H9 (cell line): ENCODE data around the gene UNC93A. TPM values are rescaled to one million over a fixed set of nuclear protein-coding genes. Genes with fewer than 3 reads are reported as not detected.

Experiments used
- DNase-seq: peaks from one replicate; pipeline ENCODE4 v3.0.0-alpha.2; 2017
- H2AFZ ChIP-seq: one replicate; pipeline ENCODE4 v1.6.1; 2013; ENCODE audit warnings: mild to moderate bottlenecking, low read length, control low read depth, moderate library complexity
- H2AK5ac ChIP-seq: 2 replicates; pipeline ENCODE4 v1.6.1; 2013; ENCODE audit warnings: low read length, control low read depth, mixed read lengths; ENCODE audit not compliant: insufficient read length
- H2BK120ac ChIP-seq: one replicate; pipeline ENCODE4 v1.6.1; 2013; ENCODE audit warnings: low read depth, mild to moderate bottlenecking, low read length, control low read depth, inconsistent platforms; ENCODE audit not compliant: poor library complexity, severe bottlenecking
- H2BK12ac ChIP-seq: 2 replicates; pipeline ENCODE4 v1.6.1; 2013; ENCODE audit warnings: low read length, control low read depth, mixed read lengths, low read depth; ENCODE audit not compliant: insufficient read length
- H2BK15ac ChIP-seq: 2 replicates; pipeline ENCODE4 v1.6.1; 2013; ENCODE audit warnings: low read depth, low read length, control low read depth
- H2BK20ac ChIP-seq: one replicate; pipeline ENCODE4 v1.6.1; 2013; ENCODE audit warnings: low read depth, mild to moderate bottlenecking, low read length, control low read depth, inconsistent platforms; ENCODE audit not compliant: poor library complexity, severe bottlenecking
- H2BK5ac ChIP-seq: 2 replicates; pipeline ENCODE4 v1.6.1; 2013; ENCODE audit warnings: low read length, control low read depth, mixed read lengths; ENCODE audit not compliant: insufficient read length
- H3K14ac ChIP-seq: 2 replicates; pipeline ENCODE4 v1.6.1; 2013; ENCODE audit warnings: low read length, control low read depth; ENCODE audit not compliant: insufficient read depth
- H3K18ac ChIP-seq: 2 replicates; pipeline ENCODE4 v1.6.1; 2013; ENCODE audit warnings: low read depth, mild to moderate bottlenecking, mixed read lengths, low read length, control low read depth; ENCODE audit not compliant: insufficient read length
- H3K23ac ChIP-seq: 2 replicates; pipeline ENCODE4 v1.6.1; 2013; ENCODE audit warnings: low read length, control low read depth, mixed read lengths, low read depth; ENCODE audit not compliant: insufficient read length
- H3K23me2 ChIP-seq: 2 replicates; pipeline ENCODE4 v1.6.1; 2013; ENCODE audit warnings: low read depth, mild to moderate bottlenecking, mixed read lengths, low read length, control low read depth; ENCODE audit not compliant: insufficient read length, poor library complexity, severe bottlenecking
- H3K27ac ChIP-seq: 2 replicates; pipeline ENCODE4 v1.5.1; 2013; ENCODE audit warnings: low read length, control low read depth, mixed read lengths, low read depth; ENCODE audit not compliant: insufficient read length
- H3K27me3 ChIP-seq: 2 replicates; pipeline ENCODE4 v1.6.1; 2013; ENCODE audit warnings: low read length, control low read depth, inconsistent platforms; ENCODE audit not compliant: insufficient read depth
- H3K4ac ChIP-seq: 2 replicates; pipeline ENCODE4 v1.6.1; 2013; ENCODE audit warnings: low read depth, mild to moderate bottlenecking, control low read depth, inconsistent platforms, low read length, moderate library complexity
- H3K4me1 ChIP-seq: 2 replicates; pipeline ENCODE4 v1.6.1; 2013; ENCODE audit warnings: low read length, control low read depth, inconsistent platforms; ENCODE audit not compliant: insufficient read depth
- H3K4me2 ChIP-seq: 2 replicates; pipeline ENCODE4 v1.6.1; 2013; ENCODE audit warnings: low read length, control low read depth, mixed read lengths; ENCODE audit not compliant: insufficient read length, insufficient read depth
- H3K56ac ChIP-seq: 2 replicates; pipeline ENCODE4 v1.6.1; 2013; ENCODE audit warnings: low read depth, mild to moderate bottlenecking, mixed read lengths, low read length, control low read depth; ENCODE audit not compliant: insufficient read length
- H3K79me1 ChIP-seq: 2 replicates; pipeline ENCODE4 v1.6.1; 2013; ENCODE audit warnings: low read depth, mild to moderate bottlenecking, moderate library complexity, low read length, control low read depth, inconsistent platforms; ENCODE audit not compliant: insufficient read depth, poor library complexity, severe bottlenecking
- H3K79me2 ChIP-seq: 2 replicates; pipeline ENCODE4 v1.6.1; 2013; ENCODE audit warnings: low read length, control low read depth, inconsistent platforms; ENCODE audit not compliant: insufficient read depth
- H3K9ac ChIP-seq: 2 replicates; pipeline ENCODE4 v1.6.1; 2013; ENCODE audit warnings: low read length, control low read depth, mixed read lengths; ENCODE audit not compliant: insufficient read length; ENCODE audit errors: extremely low read depth
- H3K9me3 ChIP-seq: one replicate; pipeline ENCODE4 v1.6.1; 2013; ENCODE audit warnings: low read depth, low read length, inconsistent platforms; ENCODE audit not compliant: control insufficient read depth
- H3T11ph ChIP-seq: one replicate; pipeline ENCODE4 v1.6.1; 2013; ENCODE audit warnings: mild to moderate bottlenecking, low read length, control low read depth, inconsistent platforms
- H4K20me1 ChIP-seq: one replicate; pipeline ENCODE4 v1.6.1; 2013; ENCODE audit not compliant: control insufficient read depth, insufficient read length, insufficient read depth
- H4K5ac ChIP-seq: 2 replicates; pipeline ENCODE4 v1.6.1; 2013; ENCODE audit warnings: low read depth, mild to moderate bottlenecking, mixed read lengths, low read length, control low read depth; ENCODE audit not compliant: insufficient read length
- H4K8ac ChIP-seq: replicated peaks from 2 replicates; pipeline ENCODE4 v1.6.1; 2013; ENCODE audit warnings: low read length, control low read depth, mixed read lengths, low read depth; ENCODE audit not compliant: insufficient read length
- H4K91ac ChIP-seq: 2 replicates; pipeline ENCODE4 v1.6.1; 2013; ENCODE audit warnings: low read depth, mild to moderate bottlenecking, moderate library complexity, mixed read lengths, low read length, control low read depth; ENCODE audit not compliant: insufficient read length
- H3K27ac Mint-ChIP-seq, 3 experiments: 2 replicates in 2 of 3; 3 replicates in 1 of 3; pipeline ENCODE4 v1.8.0; 2020 to 2021; ENCODE audit warnings: mixed read lengths in 3 of 3, mild to moderate bottlenecking in 1 of 3, moderate library complexity in 1 of 3
- H3K27me3 Mint-ChIP-seq: 2 replicates; pipeline ENCODE4 v1.8.0; 2021; ENCODE audit warnings: low read depth, mild to moderate bottlenecking, moderate library complexity, mixed read lengths
- H3K36me3 Mint-ChIP-seq, 3 experiments: 2 replicates in 2 of 3; 3 replicates in 1 of 3; pipeline ENCODE4 v1.8.0; 2020 to 2021; ENCODE audit warnings: low read depth in 3 of 3, mixed read lengths in 3 of 3; ENCODE audit not compliant: insufficient read depth in 1 of 3
- H3K4me1 Mint-ChIP-seq, 2 experiments: 2 replicates each; pipeline ENCODE4 v1.8.0; 2020; ENCODE audit warnings: mixed read lengths in 2 of 2
- H3K4me3 Mint-ChIP-seq, 2 experiments: 2 replicates in 1 of 2; 3 replicates in 1 of 2; pipeline ENCODE4 v1.8.0; 2020 to 2021; ENCODE audit warnings: mild to moderate bottlenecking in 2 of 2, mixed read lengths in 2 of 2, moderate library complexity in 1 of 2
- H3K9me3 Mint-ChIP-seq, 2 experiments: 2 replicates in 1 of 2; 3 replicates in 1 of 2; pipeline ENCODE4 v1.8.0; 2020; ENCODE audit warnings: mild to moderate bottlenecking in 2 of 2, mixed read lengths in 2 of 2, moderate library complexity in 1 of 2
- CTCF ChIP-seq: fragments of 200-600 bp; sonication (generic); conservative IDR thresholded peaks from 3 replicates; pipeline ENCODE4 v1.8.0; 2021; ENCODE audit warnings: antibody characterized with exemption, mild to moderate bottlenecking
- WGBS: extraction: QIAGEN DNeasy Blood & Tissue Kit; methylation state at CpG from one replicate; pipeline ENCODE4 v1.1.7; 2013; ENCODE audit warnings: missing lambda C conversion rate, low lambda C conversion rate, mixed read lengths; ENCODE audit not compliant: insufficient read length; ENCODE audit errors: extremely low coverage; 5-methylcytosine and 5-hydroxymethylcytosine counted together
- total RNA-seq: library from RNA; stranded (reverse); gene quantifications from 2 replicates; pipeline ENCODE4 v1.2.1, GENCODE V29; 2021

Gene UNC93A
- total RNA-seq, 1 experiment from 2014 or later, result 0.70 TPM

- Histone ChIP-seq H3K23me2 (no peaks in the 10 kb centered on the region), H2AFZ (no peak overlapping the region), H3K79me1 (no peaks in the 10 kb centered on the region), H2BK120ac (no peak overlapping the region), H3K18ac (no peak overlapping the region), H2BK15ac (no peak overlapping the region), H4K8ac (no peak overlapping the region), H3K23ac (no peak overlapping the region), H2BK20ac (no peak overlapping the region), H3K27ac (no peak overlapping the region), H4K91ac (no peak overlapping the region), H3T11ph (no peak overlapping the region), H3K14ac (no peak overlapping the region), H4K20me1 (no peaks in the 10 kb centered on the region), H3K56ac (no peak overlapping the region), H4K5ac (no peak overlapping the region), H3K79me2 (no peaks in the 10 kb centered on the region), H2BK5ac (no peak overlapping the region), H2BK12ac (no peak overlapping the region), H3K4me1 (no peaks in the 10 kb centered on the region), H3K27me3 (no peaks in the 10 kb centered on the region), H2AK5ac (no peak overlapping the region), H3K9me3 (no peaks in the 10 kb centered on the region), H3K4me2 (no peak overlapping the region), H3K4ac (no peak overlapping the region), H3K9ac (no peak overlapping the region)
- DNase-seq, result no peak
- WGBS, result no CpG with 5 or more reads among the region's 12 CpGs
- Mint-ChIP-seq H3K4me1 (peaks cover 22 to 30% of the 10 kb centered on the region in 2 experiments), H3K4me3 (no peak overlapping the region), H3K27me3 (peaks cover 9% of the 10 kb centered on the region), H3K9me3 (peaks cover 8 to 13% of the 10 kb centered on the region in 2 experiments), H3K27ac (peak overlapping the region in 1 of 3 experiments; percentile 39; a peak in 1 of 7 replicates), H3K36me3 (peaks cover 3 to 12% (median 7%) of the 10 kb centered on the region in 3 experiments; a peak in 6 of 7 replicates)
- no peak for TF ChIP-seq CTCF
These were observed 23.2 kb upstream of the UNC93A start for GRCh38 chr6:167267921-167268401.
